SKM-1 treated with dmso at 0.1 percent for 144 hours (cell line): ENCODE data around the gene GALNT9.
A peak's percentile ranks its signal among the peaks of the same experiment; 100 is the strongest.

Experiments used
- DNase-seq: peaks from one replicate; lab custom pipeline; 2025; ENCODE audit not compliant: unreplicated experiment; lab: John Stamatoyannopoulos, UW

The GALNT9 gene

DNA sequence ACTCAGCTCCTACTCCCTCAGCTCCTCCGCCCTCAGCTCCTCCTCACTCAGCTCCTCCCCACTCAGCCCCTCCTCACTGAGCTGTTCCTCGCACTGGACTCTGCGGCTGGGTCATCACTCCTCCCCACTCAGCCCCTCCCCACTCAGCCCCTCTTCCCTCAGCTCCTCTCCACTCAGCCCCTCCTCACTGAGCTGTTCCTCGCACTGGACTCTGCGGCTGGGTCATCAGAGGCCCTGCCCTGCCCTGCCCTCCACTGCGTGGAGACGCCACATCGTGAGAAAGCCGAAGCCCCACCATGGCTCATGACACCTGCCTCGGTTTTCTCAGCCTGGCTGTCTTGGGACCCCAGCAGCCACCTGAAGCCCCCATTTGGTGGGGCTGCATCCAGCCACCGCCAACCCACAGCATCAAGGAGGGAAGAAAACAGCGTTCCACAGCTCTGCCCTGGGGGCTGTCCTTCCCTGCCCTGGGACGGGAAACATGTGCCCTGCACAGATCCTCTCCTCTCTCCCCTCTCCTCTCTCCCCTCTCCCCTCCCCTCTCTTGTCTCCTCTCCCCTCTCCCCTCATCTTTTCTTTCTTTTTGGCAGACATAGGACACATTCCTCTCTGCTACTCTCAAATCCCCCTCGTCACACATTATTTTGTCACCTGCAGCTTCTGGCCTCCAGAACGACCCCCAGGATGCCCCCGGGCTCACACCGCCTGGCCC is 167.4 kb downstream of the GALNT9 start:
- no peak for DNase-seq

DNA sequence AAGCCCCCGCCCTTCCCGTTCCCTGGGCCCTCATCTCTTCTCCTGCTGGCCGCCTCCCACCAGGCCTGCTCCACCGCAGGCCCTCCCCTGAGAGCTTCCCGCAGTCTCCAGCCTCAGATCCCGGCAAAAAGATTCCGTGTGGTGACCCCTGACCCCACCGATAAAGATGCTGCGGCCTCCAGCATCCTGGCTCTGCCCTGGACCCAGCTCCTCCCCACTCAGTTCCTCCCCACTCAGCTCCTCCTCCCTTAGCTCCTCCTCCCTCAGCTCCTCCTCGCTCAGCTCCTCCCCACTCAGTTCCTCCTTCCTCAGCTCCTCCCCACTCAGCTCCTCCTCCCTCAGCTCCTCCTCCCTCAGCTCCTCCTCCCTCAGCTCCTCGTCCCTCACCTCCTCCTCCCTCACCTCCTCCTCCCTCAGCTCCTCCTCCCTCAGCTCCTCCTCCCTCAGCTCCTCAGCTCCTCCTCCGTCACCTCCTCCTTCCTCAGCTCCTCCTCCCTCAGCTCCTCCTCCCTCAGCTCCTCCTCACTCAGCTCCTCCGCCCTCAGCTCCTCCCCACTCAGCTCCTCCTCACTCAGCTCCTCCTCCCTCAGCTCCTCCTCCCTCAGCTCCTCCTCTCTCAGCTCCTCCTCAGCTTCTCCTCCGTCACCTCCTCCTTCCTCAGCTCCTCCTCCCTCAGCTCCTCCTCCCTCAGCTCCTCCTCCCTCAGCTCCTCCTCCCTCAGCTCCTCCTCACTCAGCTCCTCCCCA is 168.2 kb downstream of the GALNT9 start:
- no peak for DNase-seq

DNA sequence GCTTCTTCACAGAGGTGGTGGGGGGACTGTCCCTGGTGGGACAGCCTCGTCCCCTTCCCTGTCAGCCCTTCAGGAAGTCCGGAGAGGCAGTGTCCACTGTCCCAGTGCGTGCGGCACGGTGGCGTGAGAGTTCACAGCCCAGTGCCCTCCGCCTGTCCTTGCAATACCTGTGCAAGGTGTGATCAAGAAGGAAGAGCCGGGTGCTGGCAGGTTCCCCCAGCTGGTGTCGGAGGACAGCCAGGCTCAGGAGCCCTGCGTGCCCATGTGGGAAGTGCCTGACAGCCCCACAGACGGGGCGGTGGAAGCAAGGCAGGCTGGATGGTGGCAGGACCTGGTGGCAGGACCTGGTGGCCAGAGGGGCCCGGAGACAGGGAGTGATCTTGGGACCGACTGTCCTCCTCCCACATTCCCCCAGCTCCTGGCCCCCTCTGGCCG is 168.8 kb downstream of the GALNT9 start:
- DNase-seq: no peak

DNA sequence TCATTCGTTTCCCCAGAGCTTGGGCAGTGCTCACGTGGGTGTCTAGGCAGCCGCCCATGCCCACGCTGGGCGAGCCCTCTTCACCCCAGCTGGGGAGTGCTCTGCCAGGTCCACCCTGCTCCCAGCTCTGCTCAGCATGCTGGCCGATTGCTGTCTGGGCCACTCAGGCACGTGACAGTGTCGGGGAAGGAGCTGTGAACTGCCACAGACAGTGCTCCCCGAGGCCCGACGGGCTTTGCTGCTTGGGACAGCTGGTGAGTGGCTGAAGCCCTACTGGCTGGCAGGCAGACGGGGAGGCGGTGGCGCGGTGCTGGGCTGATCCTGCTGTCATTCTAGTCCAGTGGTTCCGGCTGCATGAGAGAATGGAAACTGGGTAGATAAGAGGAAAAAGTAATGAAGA is 169.4 kb downstream of the GALNT9 start:
- no peak for DNase-seq

DNA sequence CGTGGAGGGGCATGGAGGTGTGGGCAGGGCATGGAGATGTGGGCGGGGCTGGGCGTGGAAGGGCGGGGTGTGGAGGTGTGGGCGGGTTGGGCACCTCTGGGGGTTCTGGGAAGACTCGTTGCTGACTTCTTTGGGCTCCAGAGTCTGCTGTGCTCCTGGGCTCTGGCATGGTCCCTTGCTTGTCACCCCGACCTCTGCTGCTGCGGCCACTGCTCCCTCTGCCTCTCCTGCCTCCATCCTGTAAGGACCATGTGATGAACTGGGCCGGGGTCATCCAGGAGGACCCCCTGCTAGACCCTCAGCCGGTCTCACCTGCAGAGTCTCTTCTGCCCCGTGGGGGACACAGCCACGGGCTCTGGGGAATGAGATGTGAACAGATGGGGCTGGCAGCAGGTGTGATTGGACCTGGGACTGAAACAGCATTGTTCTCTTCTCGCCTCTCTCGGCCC is 169.8 kb downstream of the GALNT9 start:
- no peak for DNase-seq

GRCh38 chr12:132158677-132159554 is 170.5 kb downstream of the GALNT9 start:
- DNase-seq: no peak

DNA sequence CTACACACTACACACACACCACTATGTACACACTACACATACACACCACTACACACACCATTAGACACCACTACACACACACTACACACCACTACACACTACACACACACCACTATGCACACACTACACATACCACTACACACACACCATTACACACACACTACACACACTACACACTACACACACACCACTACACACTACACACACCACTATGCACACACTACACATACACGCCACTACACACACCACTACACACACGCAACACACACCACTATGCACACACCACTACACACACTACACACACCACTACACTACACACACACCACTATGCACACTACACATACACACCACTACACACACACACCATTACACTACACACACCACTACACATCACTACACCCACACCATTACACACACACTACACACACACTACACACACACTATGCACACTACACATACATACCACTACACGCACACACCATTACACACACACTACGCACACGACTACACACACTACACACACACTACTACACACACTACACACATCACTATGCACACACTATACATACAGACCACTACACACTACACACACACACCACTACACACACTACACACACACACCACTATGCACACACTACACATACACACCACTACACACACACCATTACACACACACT is 171.5 kb downstream of the GALNT9 start:
- no peak for DNase-seq

- DNase-seq: no peak
Observed at GRCh38 chr12:132156573-132157325, 172.6 kb downstream of the GALNT9 start.

- DNase-seq: no peak
Observed at GRCh38 chr12:132155771-132156572, 173.4 kb downstream of the GALNT9 start.

GRCh38 chr12:132154941-132155770 is 174.2 kb downstream of the GALNT9 start:
- DNase-seq: no peak

GRCh38 chr12:132154341-132154761 is 175.0 kb downstream of the GALNT9 start:
- DNase-seq: no peak

GRCh38 chr12:132153501-132154340 is 175.7 kb downstream of the GALNT9 start:
- peak; percentile 16 for DNase-seq

- no peak for DNase-seq
Observed at GRCh38 chr12:132152953-132153352, 176.4 kb downstream of the GALNT9 start.

DNA sequence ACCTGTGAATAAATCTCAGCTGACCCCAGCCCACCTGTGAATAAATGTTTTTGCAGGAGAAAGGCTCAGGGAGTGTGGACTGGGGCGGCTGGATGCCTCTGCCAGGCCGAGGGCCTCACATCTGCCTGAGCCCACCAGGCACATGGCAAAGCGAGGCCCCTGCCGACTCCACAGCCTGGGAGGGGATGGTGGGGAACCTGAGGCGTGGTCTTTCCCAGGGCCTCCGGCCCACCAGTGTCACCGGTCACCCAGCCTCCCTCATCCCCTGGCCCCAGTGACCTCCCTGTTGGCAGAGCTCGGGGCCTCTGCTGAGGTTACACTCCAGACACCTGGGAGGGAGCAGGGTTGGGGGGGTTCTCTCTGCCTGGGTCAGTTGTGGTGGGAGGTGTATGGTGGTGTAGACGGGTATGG is 177.0 kb downstream of the GALNT9 start:
- DNase-seq: no peak

GRCh38 chr12:132151766-132152410 is 177.5 kb downstream of the GALNT9 start:
- DNase-seq: no peak

GRCh38 chr12:132151145-132151765 is 178.1 kb downstream of the GALNT9 start:
- DNase-seq: no peak

DNA sequence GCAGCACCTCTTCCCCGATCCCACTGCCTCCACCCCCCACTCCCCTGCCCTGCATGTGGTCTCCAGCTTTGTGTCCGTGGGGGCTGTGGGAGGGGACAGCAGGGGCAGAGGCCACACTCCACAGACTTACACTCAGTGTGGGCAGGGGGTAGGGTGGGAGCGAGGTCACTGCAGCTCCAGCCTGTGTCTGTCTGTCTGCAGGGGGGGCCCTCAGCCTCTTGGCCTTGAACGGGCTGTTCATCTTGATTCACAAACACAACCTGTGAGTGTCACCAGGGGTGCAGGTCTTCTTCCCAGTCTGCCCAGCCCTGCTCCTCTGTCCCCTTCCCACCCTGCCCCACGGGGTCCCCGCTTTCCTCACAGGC is 178.6 kb downstream of the GALNT9 start:
- DNase-seq: no peak
